A549 treated with DMSO at 1 μM for 4 hours (cell line): ENCODE data around the gene KRT86. TPM values are rescaled to one million over a fixed set of nuclear protein-coding genes. Genes with fewer than 3 reads are reported as not detected.

Source experiments
- total RNA-seq: library from RNA; stranded (reverse); fragments of 200-300 nt; extraction: Qiagen RNA extraction; gene quantifications from 5 replicates; pipeline ENCODE4 v1.2.3, GENCODE V29; 2022; ENCODE audit warnings: low read depth

The KRT86 gene
- total RNA-seq = 30.3 to 41.6 TPM (median 35.7 TPM) in 5 replicates

GRCh38 chr12:52274521-52275120 lies at the start of gene KRT86:
TSS of gene KRT86 (plus strand) at chr12:52274645. CDS start at chr12:52301917, 27,272 bp downstream.

DNA sequence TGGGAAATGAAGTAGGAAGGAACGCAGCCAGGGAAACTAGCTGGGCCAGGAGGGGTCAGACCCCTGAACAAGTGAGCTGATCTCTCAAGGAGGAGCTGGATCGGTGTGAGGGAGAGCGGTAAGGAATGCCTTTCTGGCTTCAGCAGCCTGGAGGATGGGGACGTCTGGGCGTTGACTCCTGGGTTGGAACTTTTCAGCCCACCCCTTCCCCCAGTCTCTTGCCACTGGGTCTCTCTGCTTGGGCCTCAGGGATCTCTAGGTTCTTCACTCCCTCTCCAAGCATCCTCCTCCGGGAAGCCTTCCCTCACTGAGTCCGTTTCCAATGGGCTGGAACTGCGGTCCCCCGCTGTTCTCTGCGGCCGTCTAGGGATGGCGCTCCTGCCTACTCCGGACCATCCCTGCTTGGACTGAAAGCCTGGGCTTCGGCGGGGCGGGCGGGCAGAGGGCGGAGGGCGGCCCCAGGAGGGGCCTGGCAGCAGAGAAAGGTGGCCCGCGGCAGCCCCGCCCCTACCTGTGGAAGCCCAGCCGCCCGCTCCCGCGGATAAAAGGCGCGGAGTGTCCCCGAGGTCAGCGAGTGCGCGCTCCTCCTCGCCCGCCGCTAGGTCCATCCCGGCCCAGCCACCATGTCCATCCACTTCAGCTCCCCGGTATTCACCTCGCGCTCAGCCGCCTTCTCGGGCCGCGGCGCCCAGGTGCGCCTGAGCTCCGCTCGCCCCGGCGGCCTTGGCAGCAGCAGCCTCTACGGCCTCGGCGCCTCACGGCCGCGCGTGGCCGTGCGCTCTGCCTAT lies 41.6 kb upstream of the KRT86 start, which contains the start of gene KRT7:
TSS of gene KRT7 (plus strand) at position 570 of the 788 bp plus-strand sequence. CDS start at position 624, 54 bp downstream.

DNA sequence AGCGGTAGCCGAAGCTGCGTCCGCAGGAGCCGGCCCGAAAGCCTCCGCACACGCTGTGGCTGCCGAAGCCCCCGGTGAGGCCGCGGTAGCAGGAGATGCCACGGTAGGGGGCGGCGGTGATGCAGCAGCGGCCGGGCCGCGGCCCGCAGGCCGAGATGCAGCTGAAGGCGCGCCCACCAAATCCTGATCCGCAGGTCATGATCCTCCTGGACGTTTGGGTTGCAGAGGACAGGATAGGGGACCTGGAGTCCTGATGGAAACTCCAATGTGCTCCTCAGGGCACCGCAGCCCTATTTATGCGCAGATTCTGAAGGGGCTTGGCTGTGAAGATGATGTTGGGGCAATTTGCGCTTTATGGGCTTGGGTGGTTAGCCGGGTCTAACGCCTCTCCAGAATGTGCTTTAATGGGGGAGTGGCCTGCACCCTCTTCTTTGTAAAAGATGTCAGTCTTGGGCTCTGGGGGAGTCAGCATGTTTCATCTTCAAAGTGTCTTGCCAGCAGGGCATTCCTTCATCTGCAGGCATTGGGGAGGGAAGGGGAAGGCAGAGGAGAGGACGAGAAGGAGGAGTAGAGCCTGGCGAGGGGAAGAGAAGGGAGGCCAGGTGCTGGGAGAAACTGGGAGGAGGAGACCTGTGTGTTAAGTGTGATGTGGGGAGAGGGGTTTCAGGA lies 17.0 kb downstream of the KRT86 start, which contains the start of gene KRT81:
TSS of gene KRT81 (minus strand) at position 268 of the 669 bp plus-strand sequence. CDS start at position 199, 69 bp downstream.

GRCh38 chr12:52320784-52321400 lies 46.4 kb downstream of the KRT86 start, which contains the start of gene KRT83:
TSS of gene KRT83 (minus strand) at chr12:52321398. CDS start at chr12:52321335, 63 bp downstream.

Other genes starting within 250 kb of the KRT86 start
- 30.9 to 45.1 TPM (median 35.5 TPM) in 5 replicates for gene NR4A1, start 223.2 kb upstream of the KRT86 start, total RNA-seq
- gene ATG101, start 204.7 kb upstream of the KRT86 start, total RNA-seq = 77.2 to 102 TPM (median 89.3 TPM) in 5 replicates
- gene SMIM41, start 194.9 kb upstream of the KRT86 start, total RNA-seq = not detected in 5 replicates
- gene KRT80, start 82.6 kb upstream of the KRT86 start, total RNA-seq = 53.8 to 71.0 TPM (median 63.0 TPM) in 5 replicates
- 3,808 to 4,352 TPM (median 4,043 TPM) in 5 replicates for gene KRT7, start 41.4 kb upstream of the KRT86 start, total RNA-seq
- 2,993 to 3,705 TPM (median 3,273 TPM) in 5 replicates for gene KRT81, start 16.9 kb downstream of the KRT86 start, total RNA-seq
- gene KRT83, start 46.8 kb downstream of the KRT86 start, total RNA-seq = 3.0 to 5.4 TPM (median 4.8 TPM) in 5 replicates
- gene KRT85, start 92.8 kb downstream of the KRT86 start, total RNA-seq = not detected in 5 replicates
- not detected in 5 replicates for gene KRT84, start 111.0 kb downstream of the KRT86 start, total RNA-seq
- gene KRT82, start 131.7 kb downstream of the KRT86 start, total RNA-seq = not detected in 5 replicates
- gene KRT75, start 159.7 kb downstream of the KRT86 start, total RNA-seq = 0.12 to 0.26 TPM (median 0.18 TPM) in 5 replicates
- 0.08 TPM in 1 of 5 replicates, not detected in the others for gene KRT6B, start 177.5 kb downstream of the KRT86 start, total RNA-seq
- gene KRT6C, start 199.2 kb downstream of the KRT86 start, total RNA-seq = not detected in 5 replicates
- 0.18 to 0.52 TPM (median 0.24 TPM) in 5 replicates for gene KRT6A, start 218.6 kb downstream of the KRT86 start, total RNA-seq
- gene KRT5, start 245.7 kb downstream of the KRT86 start, total RNA-seq = 0.11 to 0.47 TPM (median 0.18 TPM) in 5 replicates